ENCODE results near the gene AHI1. TPM values are rescaled to one million over a fixed set of nuclear protein-coding genes. Genes with fewer than 3 reads are reported as not detected.
A peak's percentile ranks its signal among the peaks of the same experiment; 100 is the strongest.

Gene AHI1
- total RNA-seq, 1 donor, result 29.8 TPM

- no peak overlapping the region for H3K4me3 ChIP-seq (ENCODE audit: low read depth, low read length)
- DNase-seq (ENCODE audit: low read depth), result peak; percentile 72
- peak; percentile 59 for TF ChIP-seq CTCF (IDR thresholded peaks at IDR 0.05; ENCODE audit: insufficient read depth, low read depth, low read length)
Observed at GRCh38 chr6:135506270-135506997, 8.9 kb upstream of the AHI1 start.

- no peak overlapping the region for H3K4me3 ChIP-seq (ENCODE audit: low read depth, low read length)
- TF ChIP-seq CTCF (IDR thresholded peaks at IDR 0.05; ENCODE audit: insufficient read depth, low read depth, low read length), result no peak
- DNase-seq (ENCODE audit: low read depth), result no peak
Observed at GRCh38 chr6:135505648-135506047, 8.1 kb upstream of the AHI1 start.

GRCh38 chr6:135505222-135505621 is 7.7 kb upstream of the AHI1 start:
- DNase-seq (ENCODE audit: low read depth), result no peak
- TF ChIP-seq CTCF (IDR thresholded peaks at IDR 0.05; ENCODE audit: insufficient read depth, low read depth, low read length), result no peak
- no peak overlapping the region for H3K4me3 ChIP-seq (ENCODE audit: low read depth, low read length)

GRCh38 chr6:135504734-135505133 is 7.2 kb upstream of the AHI1 start:
- H3K4me3 ChIP-seq (ENCODE audit: low read depth, low read length), result no peak overlapping the region
- no peak for TF ChIP-seq CTCF (IDR thresholded peaks at IDR 0.05; ENCODE audit: insufficient read depth, low read depth, low read length)
- no peak for DNase-seq (ENCODE audit: low read depth)

GRCh38 chr6:135503703-135504475 is 6.3 kb upstream of the AHI1 start:
- no peak for TF ChIP-seq CTCF (IDR thresholded peaks at IDR 0.05; ENCODE audit: insufficient read depth, low read depth, low read length)
- no peak for DNase-seq (ENCODE audit: low read depth)
- H3K4me3 ChIP-seq (ENCODE audit: low read depth, low read length), result no peak overlapping the region

GRCh38 chr6:135499441-135500340 is 2.2 kb upstream of the AHI1 start:
- no peak for DNase-seq (ENCODE audit: low read depth)
- no peak overlapping the region for H3K4me3 ChIP-seq (ENCODE audit: low read depth, low read length)
- TF ChIP-seq CTCF (IDR thresholded peaks at IDR 0.05; ENCODE audit: insufficient read depth, low read depth, low read length), result no peak

All from fibroblast of villous mesenchyme (primary cell).